NCI-H345 treated with DMSO at 0.1 percent for 48 hours (cell line): ENCODE measurements around the gene SLC25A21.

Source experiments
- DNase-seq: peaks from one replicate; lab custom pipeline; 2025; ENCODE audit not compliant: unreplicated experiment; lab: John Stamatoyannopoulos, UW

Gene SLC25A21

GRCh38 chr14:37144729-37145363, 27.6 kb downstream of the SLC25A21 start:
- no peak for DNase-seq

GRCh38 chr14:37143475-37143874, 28.9 kb downstream of the SLC25A21 start:
- DNase-seq, result no peak

- DNase-seq, result no peak
These were observed 29.5 kb downstream of the SLC25A21 start for GRCh38 chr14:37142835-37143401.

- no peak for DNase-seq
These were observed 32.2 kb downstream of the SLC25A21 start for GRCh38 chr14:37140176-37140575.

GRCh38 chr14:37139710-37140109, 32.7 kb downstream of the SLC25A21 start:
- DNase-seq, result no peak

- DNase-seq, result no peak
These were observed 33.5 kb downstream of the SLC25A21 start for GRCh38 chr14:37138898-37139297.

- no peak for DNase-seq
These were observed 39.0 kb downstream of the SLC25A21 start for GRCh38 chr14:37133284-37133913.

GRCh38 chr14:37131205-37131604, 41.2 kb downstream of the SLC25A21 start:
- no peak for DNase-seq

- no peak for DNase-seq
These were observed 43.4 kb downstream of the SLC25A21 start for GRCh38 chr14:37129047-37129446.

GRCh38 chr14:37124614-37125013, 47.8 kb downstream of the SLC25A21 start:
- DNase-seq, result no peak

GRCh38 chr14:37122919-37123639, 49.3 kb downstream of the SLC25A21 start:
- DNase-seq, result no peak

- DNase-seq, result no peak
These were observed 50.1 kb downstream of the SLC25A21 start for GRCh38 chr14:37122288-37122687.

- DNase-seq, result no peak
These were observed 53.6 kb downstream of the SLC25A21 start for GRCh38 chr14:37118673-37119366.

GRCh38 chr14:37116933-37117849, 55.2 kb downstream of the SLC25A21 start:
- DNase-seq, result no peak

- DNase-seq, result no peak
These were observed 57.0 kb downstream of the SLC25A21 start for GRCh38 chr14:37115406-37115805.

GRCh38 chr14:37114559-37114958, 57.8 kb downstream of the SLC25A21 start:
- no peak for DNase-seq

GRCh38 chr14:37114002-37114401, 58.4 kb downstream of the SLC25A21 start:
- DNase-seq, result no peak

- DNase-seq, result no peak
These were observed 74.3 kb downstream of the SLC25A21 start for GRCh38 chr14:37098132-37098531.

- no peak for DNase-seq
These were observed 77.9 kb downstream of the SLC25A21 start for GRCh38 chr14:37094502-37094901.

GRCh38 chr14:37093364-37093763, 79.0 kb downstream of the SLC25A21 start:
- DNase-seq, result no peak
